Measurements from ENCODE around the gene LRFN3.

GRCh38 chr19:35931874-35932202, 4.3 kb upstream of the LRFN3 start:
- TF ChIP-seq CTCF (IDR thresholded peaks at IDR 0.05) (no peak), POLR2A (IDR thresholded peaks at IDR 0.05) (no peak), EP300 (IDR thresholded peaks at IDR 0.05) (no peak)
